ENCODE results near the gene PROCR. TPM values are rescaled to one million over a fixed set of nuclear protein-coding genes. Genes with fewer than 3 reads are reported as not detected.
"Not testable (repeated sequence)": the region's sequence is repeated elsewhere in the genome, so short reads cannot be mapped to it uniquely, and the experiment has no call there.

The PROCR gene
- polyA plus RNA-seq, 1 donor from 2014 or later, result 0.30 TPM

GRCh38 chr20:35146920-35147574 lies 24.8 kb upstream of the PROCR start, which contains the start of gene EDEM2:
Gene EDEM2 (minus strand): TSS chr20:35147336. CDS start chr20:35147258, 78 bp downstream.
- Histone ChIP-seq H2AFZ (ENCODE audit: low read depth, low read length) (peak within 1 kb of the TSS; percentile 74), H3K4me3 (ENCODE audit: low read length) (peak within 1 kb of the TSS; percentile 90), H3K9me3 (ENCODE audit: low read length) (no peaks in the 10 kb centered on the region), H3K9me2 (ENCODE audit: insufficient read depth, low read length) (no peaks in the 10 kb centered on the region), H3K4me2 (ENCODE audit: low read length) (peak within 1 kb of the TSS; percentile 65), H3K27ac (ENCODE audit: low read length) (peak within 1 kb of the TSS; percentile 58), H3K79me2 (replicated peaks; ENCODE audit: insufficient read depth, low read length) (no peaks in the 10 kb centered on the region), H4K20me1 (ENCODE audit: insufficient read depth) (no peaks in the 10 kb centered on the region), H3F3A (ENCODE audit: insufficient read depth, low read length, poor library complexity, severe bottlenecking) (no peaks in the 10 kb centered on the region), H3K9ac (ENCODE audit: low read length) (peak within 1 kb of the TSS; percentile 66), H3K27me3 (ENCODE audit: insufficient read depth, low read depth, low read length) (no peaks in the 10 kb centered on the region), H3K36me3 (ENCODE audit: insufficient read depth, low read length) (no peaks in the 10 kb centered on the region)
- TF ChIP-seq SMC3 (conservative IDR thresholded peaks at IDR 0.05; ENCODE audit: poor library complexity), result peak; percentile 42
- TF ChIP-seq POLR2AphosphoS5 (IDR thresholded peaks at IDR 0.05), result peak; percentile 63
- peak; percentile 92 for TF ChIP-seq MXI1 (conservative IDR thresholded peaks at IDR 0.05; ENCODE audit: poor library complexity, severe bottlenecking)
- TF ChIP-seq EP300 (conservative IDR thresholded peaks at IDR 0.05; ENCODE audit: poor library complexity, severe bottlenecking), result no peak
- peak; percentile 51 for TF ChIP-seq CTCF (IDR thresholded peaks at IDR 0.05; ENCODE audit: poor library complexity, severe bottlenecking)
- no peak for TF ChIP-seq TAF1 (IDR thresholded peaks at IDR 0.05; ENCODE audit: low read depth)
- TF ChIP-seq, protein P1, sequence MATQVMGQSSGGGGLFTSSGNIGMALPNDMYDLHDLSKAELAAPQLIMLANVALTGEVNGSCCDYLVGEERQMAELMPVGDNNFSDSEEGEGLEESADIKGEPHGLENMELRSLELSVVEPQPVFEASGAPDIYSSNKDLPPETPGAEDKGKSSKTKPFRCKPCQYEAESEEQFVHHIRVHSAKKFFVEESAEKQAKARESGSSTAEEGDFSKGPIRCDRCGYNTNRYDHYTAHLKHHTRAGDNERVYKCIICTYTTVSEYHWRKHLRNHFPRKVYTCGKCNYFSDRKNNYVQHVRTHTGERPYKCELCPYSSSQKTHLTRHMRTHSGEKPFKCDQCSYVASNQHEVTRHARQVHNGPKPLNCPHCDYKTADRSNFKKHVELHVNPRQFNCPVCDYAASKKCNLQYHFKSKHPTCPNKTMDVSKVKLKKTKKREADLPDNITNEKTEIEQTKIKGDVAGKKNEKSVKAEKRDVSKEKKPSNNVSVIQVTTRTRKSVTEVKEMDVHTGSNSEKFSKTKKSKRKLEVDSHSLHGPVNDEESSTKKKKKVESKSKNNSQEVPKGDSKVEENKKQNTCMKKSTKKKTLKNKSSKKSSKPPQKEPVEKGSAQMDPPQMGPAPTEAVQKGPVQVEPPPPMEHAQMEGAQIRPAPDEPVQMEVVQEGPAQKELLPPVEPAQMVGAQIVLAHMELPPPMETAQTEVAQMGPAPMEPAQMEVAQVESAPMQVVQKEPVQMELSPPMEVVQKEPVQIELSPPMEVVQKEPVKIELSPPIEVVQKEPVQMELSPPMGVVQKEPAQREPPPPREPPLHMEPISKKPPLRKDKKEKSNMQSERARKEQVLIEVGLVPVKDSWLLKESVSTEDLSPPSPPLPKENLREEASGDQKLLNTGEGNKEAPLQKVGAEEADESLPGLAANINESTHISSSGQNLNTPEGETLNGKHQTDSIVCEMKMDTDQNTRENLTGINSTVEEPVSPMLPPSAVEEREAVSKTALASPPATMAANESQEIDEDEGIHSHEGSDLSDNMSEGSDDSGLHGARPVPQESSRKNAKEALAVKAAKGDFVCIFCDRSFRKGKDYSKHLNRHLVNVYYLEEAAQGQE (IDR thresholded peaks at IDR 0.05; ENCODE audit: borderline replicate concordance), result no peak
- TF ChIP-seq EZH2 (IDR thresholded peaks at IDR 0.05; ENCODE audit: borderline replicate concordance, insufficient read depth, low read length, poor library complexity, severe bottlenecking), result no peak
- TF ChIP-seq RAD21 (conservative IDR thresholded peaks at IDR 0.05), result peak; percentile 35

- H3K9ac ChIP-seq (ENCODE audit: low read length), result peak overlapping the region; percentile 66
These were observed 24.2 kb upstream of the PROCR start for GRCh38 chr20:35147575-35148071.

More at GRCh38 chr20:35147575-35148071, 24.2 kb upstream of the PROCR start:
- not testable (repeated sequence) for H3K9me3 ChIP-seq (ENCODE audit: low read length); H3K27ac ChIP-seq (ENCODE audit: low read length); H3K36me3 ChIP-seq (ENCODE audit: insufficient read depth, low read length); H3K79me2 ChIP-seq (replicated peaks; ENCODE audit: insufficient read depth, low read length); H3F3A ChIP-seq (ENCODE audit: insufficient read depth, low read length, poor library complexity, severe bottlenecking); H3K27me3 ChIP-seq (ENCODE audit: insufficient read depth, low read depth, low read length); H4K20me1 ChIP-seq (ENCODE audit: insufficient read depth); H3K9me2 ChIP-seq (ENCODE audit: insufficient read depth, low read length)
- peak overlapping the region; percentile 49 for H3K4me2 ChIP-seq (ENCODE audit: low read length)
- H3K4me3 ChIP-seq (ENCODE audit: low read length), result peak overlapping the region; percentile 90
- peak overlapping the region; percentile 16 for H2AFZ ChIP-seq (ENCODE audit: low read depth, low read length)
- peak; percentile 8 for TF ChIP-seq MXI1 (conservative IDR thresholded peaks at IDR 0.05; ENCODE audit: poor library complexity, severe bottlenecking)

Measured in neural cell (in vitro differentiated cells).